C4-2B (cell line): ENCODE data around the gene LHX3.

ENCODE experiments used
- ZFX ChIP-seq: fragments of 450-650 bp; IDR thresholded peaks from 2 replicates; pipeline ENCODE4 v1.6.1; 2017
- TF ChIP-seq, protein P1 (sequence below): fragments of 450-650 bp; conservative IDR thresholded peaks from 2 replicates; pipeline ENCODE4 v1.5.1; 2017; ENCODE audit warnings: mild to moderate bottlenecking

DNA sequence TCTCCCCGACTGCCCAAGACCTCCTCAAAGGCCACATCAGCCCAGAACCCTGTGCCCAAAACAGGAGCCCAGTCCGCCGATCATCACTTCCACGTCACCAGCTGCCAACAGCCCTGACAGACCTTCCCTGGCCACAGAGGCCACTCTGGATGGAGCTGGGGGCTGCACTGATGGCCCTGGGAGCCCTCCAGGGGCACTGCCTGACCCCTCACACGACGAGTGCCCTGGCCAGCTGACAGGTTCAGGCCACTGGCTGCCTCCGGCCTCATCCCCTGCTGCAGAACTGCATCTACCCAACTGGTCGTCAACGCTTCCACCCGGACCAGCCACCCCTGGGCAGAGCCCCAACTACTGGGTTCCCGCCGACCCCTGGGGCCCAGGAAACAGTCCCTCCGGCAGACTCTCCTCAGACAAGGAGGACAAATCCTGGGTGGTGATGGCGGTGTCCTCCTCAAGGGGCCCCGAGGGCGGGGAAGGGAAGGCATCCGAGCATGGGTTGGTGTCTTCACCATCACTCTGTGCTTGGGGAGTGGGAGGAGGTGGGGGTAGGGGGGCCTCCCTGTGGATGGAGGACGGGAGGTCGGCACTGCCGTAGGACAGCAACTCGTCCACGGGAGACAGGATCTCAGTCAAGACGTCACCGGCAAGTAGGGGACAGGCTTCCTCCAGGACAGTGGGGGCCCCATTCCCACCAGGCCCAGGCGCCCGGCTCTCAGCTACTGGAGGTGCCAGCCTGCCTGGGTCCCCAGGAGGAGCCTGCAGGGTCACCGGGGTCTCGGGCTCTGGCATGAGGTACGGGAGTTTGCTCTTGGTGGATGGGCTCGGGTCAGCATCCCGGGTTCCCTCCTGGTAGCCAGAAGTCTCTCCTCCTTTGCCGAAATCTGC is 48.6 kb upstream of the LHX3 start:
- TF ChIP-seq, protein P1, sequence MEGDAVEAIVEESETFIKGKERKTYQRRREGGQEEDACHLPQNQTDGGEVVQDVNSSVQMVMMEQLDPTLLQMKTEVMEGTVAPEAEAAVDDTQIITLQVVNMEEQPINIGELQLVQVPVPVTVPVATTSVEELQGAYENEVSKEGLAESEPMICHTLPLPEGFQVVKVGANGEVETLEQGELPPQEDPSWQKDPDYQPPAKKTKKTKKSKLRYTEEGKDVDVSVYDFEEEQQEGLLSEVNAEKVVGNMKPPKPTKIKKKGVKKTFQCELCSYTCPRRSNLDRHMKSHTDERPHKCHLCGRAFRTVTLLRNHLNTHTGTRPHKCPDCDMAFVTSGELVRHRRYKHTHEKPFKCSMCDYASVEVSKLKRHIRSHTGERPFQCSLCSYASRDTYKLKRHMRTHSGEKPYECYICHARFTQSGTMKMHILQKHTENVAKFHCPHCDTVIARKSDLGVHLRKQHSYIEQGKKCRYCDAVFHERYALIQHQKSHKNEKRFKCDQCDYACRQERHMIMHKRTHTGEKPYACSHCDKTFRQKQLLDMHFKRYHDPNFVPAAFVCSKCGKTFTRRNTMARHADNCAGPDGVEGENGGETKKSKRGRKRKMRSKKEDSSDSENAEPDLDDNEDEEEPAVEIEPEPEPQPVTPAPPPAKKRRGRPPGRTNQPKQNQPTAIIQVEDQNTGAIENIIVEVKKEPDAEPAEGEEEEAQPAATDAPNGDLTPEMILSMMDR = no peak
- TF ChIP-seq ZFX = no peak
